Activated T-helper 1 cell treated with Interleukin-2 at 50 U/mL for 16 hours (primary cell): ENCODE data around the gene HSP90AA1.

ENCODE experiments used
- DNase-seq: peaks from one replicate; pipeline ENCODE4 v3.0.0-alpha.2; 2020; ENCODE audit warnings: low read depth

Gene HSP90AA1

GRCh38 chr14:102040153-102040552 lies 46.7 kb downstream of the HSP90AA1 start:
- no peak for DNase-seq

GRCh38 chr14:102039157-102039556 lies 47.7 kb downstream of the HSP90AA1 start:
- DNase-seq, result no peak

GRCh38 chr14:102037686-102038085 lies 49.2 kb downstream of the HSP90AA1 start:
- DNase-seq, result no peak

GRCh38 chr14:102035914-102036313 lies 50.9 kb downstream of the HSP90AA1 start:
- DNase-seq, result no peak

- DNase-seq, result no peak
Measured at GRCh38 chr14:102034301-102034700, 52.5 kb downstream of the HSP90AA1 start.

GRCh38 chr14:102033241-102033640 lies 53.6 kb downstream of the HSP90AA1 start:
- DNase-seq, result no peak
